ENCODE results near the gene USP6. TPM values are rescaled to one million over a fixed set of nuclear protein-coding genes. Genes with fewer than 3 reads are reported as not detected.

The USP6 gene
- total RNA-seq, 2 donors from 2014 or later = 2.0 TPM; not detected in 1

- no peak for TF ChIP-seq CTCF (IDR thresholded peaks at IDR 0.05)
- Histone ChIP-seq H3K4me3 (peak within 1 kb of the TSS; percentile 83), H3K36me3 (no peaks in the 10 kb centered on the region), H3K9me3 (no peaks in the 10 kb centered on the region), H3K27ac (peak within 1 kb of the TSS; percentile 70 to 71), H3K27me3 (replicated peaks; ENCODE audit: insufficient read depth) (no peaks in the 10 kb centered on the region), H3K4me1 (ENCODE audit: control insufficient read depth in 1 of 2, low read depth in 2 of 2) (peaks cover 7 to 18% of the 10 kb centered on the region in 2 donors)
- DNase-seq (ENCODE audit: low spot score) (no peak), ATAC-seq (ENCODE audit: insufficient number of reproducible peaks, low FRiP score, low read depth) (peak; percentile 78)
Measured at GRCh38 chr17:5078106-5079028, 37.5 kb upstream of the USP6 start, which contains the start of gene ZFP3. TSS of gene ZFP3 (plus strand) at chr17:5078467. CDS start at chr17:5091505, 13,038 bp downstream.

GRCh38 chr17:5080591-5080990 is 35.2 kb upstream of the USP6 start:
- no peaks in the 10 kb centered on the region for H3K27me3 ChIP-seq (replicated peaks; ENCODE audit: insufficient read depth)
- H3K27ac ChIP-seq = no peak overlapping the region
- H3K4me3 ChIP-seq = no peak overlapping the region
- peaks cover 6% of the 10 kb centered on the region for H3K36me3 ChIP-seq
- no peak for TF ChIP-seq CTCF (IDR thresholded peaks at IDR 0.05)
- H3K4me1 ChIP-seq (ENCODE audit: control insufficient read depth in 1 of 2, low read depth in 2 of 2) = peaks cover 7 to 18% of the 10 kb centered on the region in 2 donors
- peaks cover 3% of the 10 kb centered on the region for H3K9me3 ChIP-seq
- no peak for DNase-seq (ENCODE audit: low spot score)
- no peak for ATAC-seq (ENCODE audit: insufficient number of reproducible peaks, low FRiP score, low read depth)

- ATAC-seq (ENCODE audit: insufficient number of reproducible peaks, low FRiP score, low read depth) = no peak
- no peak overlapping the region for H3K27ac ChIP-seq
- peaks cover 42% of the 10 kb centered on the region for H3K36me3 ChIP-seq
- H3K4me3 ChIP-seq = no peak overlapping the region
- TF ChIP-seq CTCF (IDR thresholded peaks at IDR 0.05) = no peak
- H3K4me1 ChIP-seq (ENCODE audit: control insufficient read depth in 1 of 2, low read depth in 2 of 2) = no peaks in the 10 kb centered on the region
- H3K27me3 ChIP-seq (replicated peaks; ENCODE audit: insufficient read depth) = no peaks in the 10 kb centered on the region
- peaks cover 96% of the 10 kb centered on the region for H3K9me3 ChIP-seq
- no peak for DNase-seq (ENCODE audit: low spot score)
Measured at GRCh38 chr17:5092218-5093010, 23.4 kb upstream of the USP6 start.

- H3K9me3 ChIP-seq = peaks cover 59% of the 10 kb centered on the region
- DNase-seq (ENCODE audit: low spot score) = no peak
- no peak overlapping the region for H3K27ac ChIP-seq
Measured at GRCh38 chr17:5096731-5097100, 19.1 kb upstream of the USP6 start.

More at GRCh38 chr17:5096731-5097100, 19.1 kb upstream of the USP6 start:
- no peaks in the 10 kb centered on the region for H3K4me1 ChIP-seq (ENCODE audit: control insufficient read depth in 1 of 2, low read depth in 2 of 2)
- no peak for ATAC-seq (ENCODE audit: insufficient number of reproducible peaks, low FRiP score, low read depth)
- no peaks in the 10 kb centered on the region for H3K27me3 ChIP-seq (replicated peaks; ENCODE audit: insufficient read depth)
- no peak for TF ChIP-seq CTCF (IDR thresholded peaks at IDR 0.05)
- H3K36me3 ChIP-seq = peaks cover 8% of the 10 kb centered on the region
- peak overlapping the region; percentile 66 for H3K4me3 ChIP-seq

Measured in thoracic aorta (tissue), 2 donors.